Heart right ventricle (tissue), 16 donors: ENCODE data around the gene PAGE4. TPM values are rescaled to one million over a fixed set of nuclear protein-coding genes. Genes with fewer than 3 reads are reported as not detected.

Experiments
- ATAC-seq, 8 donors: fragments of 200-7000 bp; cut with Tn5 transposase; one replicate each; pipeline ENCODE4 v1.9.1; 2020; ENCODE audit warnings: mild to moderate bottlenecking in 8 of 8, moderate library complexity in 8 of 8, moderate number of reproducible peaks in 1 of 8
- DNase-seq, 2 donors: peaks; one replicate each; pipeline ENCODE4 v3.0.0-alpha.2; 2020
- H3K27ac ChIP-seq, 10 donors: fragments of 200-600 bp; sonication (generic) in 2 of 10; one replicate each; pipeline versions ENCODE4 v1.5.0 to v1.8.0; 2020 to 2022; ENCODE audit warnings: mild to moderate bottlenecking in 3 of 10
- H3K27me3 ChIP-seq, 7 donors: fragments of 200-600 bp; one replicate each; pipeline ENCODE4 v1.8.0; 2021 to 2022; ENCODE audit warnings: mild to moderate bottlenecking in 2 of 7
- H3K36me3 ChIP-seq, 9 donors: fragments of 200-600 bp; sonication (generic) in 1 of 9; one replicate each; pipeline versions ENCODE4 v1.5.0 to v1.8.0; 2020 to 2022; ENCODE audit warnings: mild to moderate bottlenecking in 2 of 9
- H3K4me1 ChIP-seq, 9 donors: fragments of 200-600 bp; sonication (generic) in 1 of 9; one replicate each; pipeline versions ENCODE4 v1.5.0 to v1.8.0; 2020 to 2022; ENCODE audit warnings: mild to moderate bottlenecking in 4 of 9
- H3K4me3 ChIP-seq, 10 donors: fragments of 200-600 bp; sonication (generic) in 2 of 10; one replicate each; pipeline versions ENCODE4 v1.5.0 to v1.8.0; 2020 to 2022; ENCODE audit warnings: mild to moderate bottlenecking in 7 of 10, moderate library complexity in 2 of 10
- H3K9me3 ChIP-seq, 11 donors: fragments of 200-600 bp in 10 of 11; sonication (generic) in 2 of 11; one replicate each; pipeline versions ENCODE4 v1.5.0 to v1.8.0; 2013 to 2022; ENCODE audit warnings: mild to moderate bottlenecking in 2 of 11, control low read depth in 1 of 11, moderate library complexity in 1 of 11
- WGBS, 2 donors: extraction: QIAGEN DNeasy Blood & Tissue Kit; methylation state at CpG; one replicate each; pipeline ENCODE4 v1.1.7; 2013; ENCODE audit warnings: inconsistent platforms in 1 of 2; 5-methylcytosine and 5-hydroxymethylcytosine counted together
- intact Hi-C, 10 donors: fragments of 100-400 bp; cut with DNase I; formaldehyde crosslinking; loops; one replicate each; pipeline versions ENCODE4 v1.11.1 to v1.14.2; 2022
- long read RNA-seq, 3 donors: library from polyadenylated mRNA; unstranded; transcript quantifications; one replicate each; pipeline ENCODE4 v2.0.0, GENCODE V29; 2020 to 2021
- polyA plus RNA-seq, 2 donors: library from polyadenylated mRNA; stranded (reverse); fragments of 200-250 nt; gene quantifications; one replicate each; pipeline ENCODE4 v1.2.3, GENCODE V29; 2013
- total RNA-seq, 10 donors: library from RNA; stranded (reverse); fragmentation: NEBNext Ultra II Directional in 3 of 10; extraction: Animal tissue kit (Norgen Biotek cat#: 25700) in 3 of 10; gene quantifications; one replicate each; pipeline versions ENCODE4 v1.2.1 to v1.2.4, GENCODE V29; 2021 to 2023
- TF ChIP-seq, protein P1 (sequence below), 9 donors: fragments of 200-600 bp; sonication (generic) in 2 of 9; IDR thresholded peaks; one replicate each; pipeline versions ENCODE4 v1.5.0 to v1.8.0; 2021 to 2022; ENCODE audit warnings: antibody characterized with exemption in 9 of 9, mild to moderate bottlenecking in 5 of 9, moderate library complexity in 1 of 9
- donor health status: Arrhythmogenic right ventricular cardiomyopathy.
- donor health status: ischemic (EF 13 %, LVEDD 7.1; RV severe dilation, severe dysfunction).
- donor health status: healthy with polysubstance abuse.
- donor health status: DM: no; HTN: yes; CAD: no.
- donor health status: DM: no; HTN: no; CAD: no.
- donor health status: ischemic (EF 25% LVEDD 6.9; RV normal size, moderate dysfunction).
- donor health status: ischemic (EF 25% LVEDD 5.7; RV mildly dilated, moderate dysfunction).
- donor health status: healthy.
- donor health status: DM: yes; HTN: yes; CAD: no.
- donor health status: Ischemic cardiomyopathy.
- donor health status: ischemic (EF 35%, LVEDD 5.7; RV mildly dilated, moderate dysfunction).
- donor health status: nonischemic (EF 11% LVEDD 7.7; RV severe dilation, severe dysfunction).
- donor health status: DM: yes; HTN: yes; CAD: no.
- donor health status: PGD.
- donor health status: ischemic (EF 29% LVEDD 5.4; RV normal size, mild dysfunction).
- donor health status: nonischemic (EF 23%, LVEDD 6.1; RV moderate dilation, normal function).

The PAGE4 gene, protein sequence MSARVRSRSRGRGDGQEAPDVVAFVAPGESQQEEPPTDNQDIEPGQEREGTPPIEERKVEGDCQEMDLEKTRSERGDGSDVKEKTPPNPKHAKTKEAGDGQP
- total RNA-seq (not detected), polyA plus RNA-seq (not detected)
- long read RNA-seq, donor 1: 0 reads
- long read RNA-seq, donor 2: 0 reads
- long read RNA-seq, donor 3: 0 reads

DNA sequence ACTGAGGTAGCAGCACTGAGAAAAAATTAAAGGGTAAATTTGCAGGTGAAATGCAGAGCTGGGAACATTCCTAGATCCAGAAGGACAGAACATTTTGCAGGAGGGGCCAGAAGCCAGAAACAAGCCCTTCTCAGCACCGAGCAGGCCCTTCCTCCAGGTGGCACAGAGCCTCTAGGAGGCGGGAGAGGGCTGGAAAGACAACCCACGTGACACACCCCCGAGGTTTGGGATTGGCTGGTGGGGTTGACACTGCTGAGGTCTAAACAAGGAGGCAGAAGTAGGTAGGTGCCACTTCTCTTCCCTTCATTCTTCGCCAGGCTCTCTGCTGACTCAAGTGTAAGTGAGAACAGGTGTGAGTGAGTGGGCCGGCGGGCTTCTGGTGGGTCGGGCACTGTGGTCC lies at the start of gene PAGE4:
PAGE4 (plus strand) TSS at position 288 of the 400 bp plus-strand sequence. CDS start 1,126 bp downstream, outside the sequence.
- TF ChIP-seq, protein P1, sequence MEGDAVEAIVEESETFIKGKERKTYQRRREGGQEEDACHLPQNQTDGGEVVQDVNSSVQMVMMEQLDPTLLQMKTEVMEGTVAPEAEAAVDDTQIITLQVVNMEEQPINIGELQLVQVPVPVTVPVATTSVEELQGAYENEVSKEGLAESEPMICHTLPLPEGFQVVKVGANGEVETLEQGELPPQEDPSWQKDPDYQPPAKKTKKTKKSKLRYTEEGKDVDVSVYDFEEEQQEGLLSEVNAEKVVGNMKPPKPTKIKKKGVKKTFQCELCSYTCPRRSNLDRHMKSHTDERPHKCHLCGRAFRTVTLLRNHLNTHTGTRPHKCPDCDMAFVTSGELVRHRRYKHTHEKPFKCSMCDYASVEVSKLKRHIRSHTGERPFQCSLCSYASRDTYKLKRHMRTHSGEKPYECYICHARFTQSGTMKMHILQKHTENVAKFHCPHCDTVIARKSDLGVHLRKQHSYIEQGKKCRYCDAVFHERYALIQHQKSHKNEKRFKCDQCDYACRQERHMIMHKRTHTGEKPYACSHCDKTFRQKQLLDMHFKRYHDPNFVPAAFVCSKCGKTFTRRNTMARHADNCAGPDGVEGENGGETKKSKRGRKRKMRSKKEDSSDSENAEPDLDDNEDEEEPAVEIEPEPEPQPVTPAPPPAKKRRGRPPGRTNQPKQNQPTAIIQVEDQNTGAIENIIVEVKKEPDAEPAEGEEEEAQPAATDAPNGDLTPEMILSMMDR (IDR thresholded peaks at IDR 0.05): no peak
- 73 to 86% methylated on average over 7 to 8 of the region's 8 CpGs for WGBS, 2 donors
- DNase-seq: no peak
- Histone ChIP-seq H3K27ac (no peak within 1 kb of the TSS), H3K4me1 (no peaks in the 10 kb centered on the region), H3K9me3 (no peaks in the 10 kb centered on the region), H3K27me3 (peaks cover 0 to 89% (median 0%) of the 10 kb centered on the region in 7 donors), H3K4me3 (no peak within 1 kb of the TSS), H3K36me3 (no peaks in the 10 kb centered on the region)
- no peak for ATAC-seq
- intact Hi-C loops: no loop called here

DNA sequence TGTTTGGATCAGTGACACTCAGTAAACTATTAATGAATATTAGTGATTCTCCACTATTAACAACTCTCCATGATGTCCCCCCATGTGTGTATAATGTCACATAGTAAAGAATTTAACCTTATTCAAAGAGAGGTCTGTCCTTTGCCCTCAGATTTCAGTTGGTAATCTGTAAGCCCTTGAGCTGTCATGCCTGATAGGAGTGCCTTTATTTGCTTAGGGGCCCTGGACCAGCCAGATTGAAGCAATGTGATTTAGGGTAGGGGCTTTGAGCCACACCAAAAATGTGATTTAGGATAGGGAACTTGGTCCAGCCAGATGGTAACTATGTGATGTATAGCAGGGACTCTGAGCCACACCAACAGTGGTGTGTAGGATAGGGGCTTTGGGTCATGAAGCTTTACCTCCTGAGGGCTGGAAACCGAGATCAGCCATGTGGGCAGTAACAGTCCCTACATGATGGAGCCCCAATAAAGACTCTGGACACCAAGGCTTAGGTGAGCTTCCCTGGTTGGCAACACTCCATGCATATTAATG lies 44.3 kb upstream of the PAGE4 start:
- no peak for DNase-seq
- no peak for ATAC-seq
- no peaks in the 10 kb centered on the region for H3K36me3 ChIP-seq
- H3K4me1 ChIP-seq: no peaks in the 10 kb centered on the region
- no peaks in the 10 kb centered on the region for H3K27me3 ChIP-seq
- H3K4me3 ChIP-seq: no peak overlapping the region
- intact Hi-C loops: no loop called here
- no peak overlapping the region for H3K27ac ChIP-seq
- H3K9me3 ChIP-seq: no peaks in the 10 kb centered on the region
- TF ChIP-seq, protein P1 (IDR thresholded peaks at IDR 0.05): no peak
- WGBS, 2 donors: 60 to 84% methylated on average over 1 of the region's 1 CpG

DNA sequence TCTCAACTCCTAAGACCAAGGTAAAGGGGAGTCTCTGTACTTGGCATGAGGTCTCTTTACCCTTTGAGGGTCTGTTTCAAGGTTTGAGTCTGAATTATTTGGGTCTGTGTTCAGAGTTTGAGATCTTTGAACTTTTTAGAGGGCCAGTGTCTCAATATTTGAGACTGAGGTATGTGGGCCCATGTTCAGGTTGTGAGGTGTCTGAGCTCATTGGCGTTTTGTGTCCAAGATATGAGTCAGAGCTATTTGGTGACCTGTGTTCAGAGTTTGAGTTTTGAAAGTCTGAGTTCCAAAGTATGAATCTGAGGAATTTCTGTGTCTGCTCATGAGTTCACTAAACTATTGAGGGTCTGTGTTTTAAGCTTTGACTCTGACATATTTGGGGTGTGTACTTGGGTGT lies 36.7 kb upstream of the PAGE4 start:
- H3K27ac ChIP-seq: no peak overlapping the region
- no peaks in the 10 kb centered on the region for H3K4me1 ChIP-seq
- ATAC-seq (no peak), DNase-seq (no peak)
- no peak overlapping the region for H3K4me3 ChIP-seq
- TF ChIP-seq, protein P1 (IDR thresholded peaks at IDR 0.05): no peak
- 61 to 76% methylated on average over 1 of the region's 1 CpG for WGBS, 2 donors
- H3K9me3 ChIP-seq: no peaks in the 10 kb centered on the region
- peaks cover 0 to 21% (median 0%) of the 10 kb centered on the region in 7 donors for H3K27me3 ChIP-seq
- intact Hi-C loops: no loop called here
- no peaks in the 10 kb centered on the region for H3K36me3 ChIP-seq

DNA sequence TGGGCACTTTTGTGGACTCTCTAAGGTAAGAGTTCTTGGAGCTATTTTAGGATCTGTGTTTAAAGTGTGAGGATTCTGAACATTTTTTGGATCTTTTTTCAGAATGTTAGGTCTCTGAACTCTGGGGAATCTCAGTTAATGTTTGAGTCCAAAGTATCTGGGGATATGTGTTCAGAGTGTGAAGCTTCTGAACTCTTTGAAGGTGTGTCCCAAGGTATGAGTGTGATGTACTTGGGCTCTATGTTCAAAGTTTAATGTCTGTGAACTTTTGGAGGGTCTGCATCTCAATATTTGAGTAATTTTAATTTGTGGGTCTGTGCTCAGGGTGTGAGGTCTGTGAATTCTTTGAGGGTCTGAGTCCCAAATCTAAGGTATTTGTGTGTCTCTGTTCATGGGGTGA lies 35.4 kb upstream of the PAGE4 start:
- Histone ChIP-seq H3K27me3 (peaks cover 0 to 29% (median 0%) of the 10 kb centered on the region in 7 donors), H3K27ac (no peak overlapping the region), H3K4me1 (no peaks in the 10 kb centered on the region), H3K36me3 (no peaks in the 10 kb centered on the region), H3K9me3 (peaks cover 0 to 2% (median 0%) of the 10 kb centered on the region in 11 donors), H3K4me3 (no peak overlapping the region)
- DNase-seq (no peak), ATAC-seq (no peak)
- intact Hi-C loops: no loop called here
- TF ChIP-seq, protein P1 (IDR thresholded peaks at IDR 0.05): no peak
